ENCODE results near the gene NFATC1.

NFATC1 gene

DNA sequence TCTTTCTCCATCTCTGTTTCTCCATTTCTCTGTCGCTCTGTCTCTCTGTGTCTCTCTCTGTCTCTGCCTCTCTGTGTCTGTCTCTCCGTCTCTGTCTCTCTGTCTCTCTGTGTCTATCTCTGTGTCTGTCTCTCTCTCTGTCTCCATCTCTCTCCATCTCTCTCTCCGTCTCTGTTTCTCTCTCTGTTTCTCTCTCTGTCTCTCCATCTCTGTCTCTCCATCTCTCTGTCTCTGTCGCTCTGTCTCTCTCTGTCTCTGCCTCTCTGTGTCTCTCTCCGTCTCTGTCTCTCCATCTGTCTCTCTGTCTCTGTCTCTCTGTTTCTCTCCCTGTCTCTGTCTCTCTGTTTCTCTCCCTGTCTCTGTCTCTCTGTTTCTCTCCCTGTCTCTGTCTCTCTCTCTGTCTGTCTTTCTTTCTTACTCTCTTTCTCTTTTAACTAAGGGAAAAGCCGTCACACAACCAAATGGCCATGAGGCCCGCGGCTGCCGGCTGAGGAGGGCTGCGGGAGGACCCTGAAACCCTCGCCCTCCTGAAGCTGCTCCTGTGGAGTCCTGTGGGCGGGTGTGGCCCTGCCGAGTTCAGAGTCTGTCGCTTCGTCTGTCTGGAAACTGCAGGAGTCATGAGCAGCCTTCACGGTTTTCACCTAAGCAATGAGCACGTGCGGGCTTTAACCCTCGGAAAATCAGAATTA is 29.3 kb downstream of the NFATC1 start:
- DNase-seq, result no peak

DNA sequence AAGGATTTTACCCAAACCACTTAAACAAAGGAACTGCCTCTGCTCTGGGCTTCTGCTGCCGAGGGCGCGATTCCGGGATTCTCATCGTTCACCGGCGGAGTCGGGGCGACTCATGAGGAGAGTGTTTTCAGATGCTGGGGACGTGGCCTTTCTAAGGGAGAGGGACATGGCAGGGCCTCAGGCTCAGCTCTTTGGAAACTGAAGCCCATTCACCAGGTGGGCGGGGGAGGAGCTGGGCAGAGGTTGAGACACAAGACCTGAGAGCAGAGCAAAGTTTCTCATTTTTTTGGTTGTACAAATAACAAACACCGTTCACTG is 29.8 kb downstream of the NFATC1 start:
- no peak for DNase-seq

DNA sequence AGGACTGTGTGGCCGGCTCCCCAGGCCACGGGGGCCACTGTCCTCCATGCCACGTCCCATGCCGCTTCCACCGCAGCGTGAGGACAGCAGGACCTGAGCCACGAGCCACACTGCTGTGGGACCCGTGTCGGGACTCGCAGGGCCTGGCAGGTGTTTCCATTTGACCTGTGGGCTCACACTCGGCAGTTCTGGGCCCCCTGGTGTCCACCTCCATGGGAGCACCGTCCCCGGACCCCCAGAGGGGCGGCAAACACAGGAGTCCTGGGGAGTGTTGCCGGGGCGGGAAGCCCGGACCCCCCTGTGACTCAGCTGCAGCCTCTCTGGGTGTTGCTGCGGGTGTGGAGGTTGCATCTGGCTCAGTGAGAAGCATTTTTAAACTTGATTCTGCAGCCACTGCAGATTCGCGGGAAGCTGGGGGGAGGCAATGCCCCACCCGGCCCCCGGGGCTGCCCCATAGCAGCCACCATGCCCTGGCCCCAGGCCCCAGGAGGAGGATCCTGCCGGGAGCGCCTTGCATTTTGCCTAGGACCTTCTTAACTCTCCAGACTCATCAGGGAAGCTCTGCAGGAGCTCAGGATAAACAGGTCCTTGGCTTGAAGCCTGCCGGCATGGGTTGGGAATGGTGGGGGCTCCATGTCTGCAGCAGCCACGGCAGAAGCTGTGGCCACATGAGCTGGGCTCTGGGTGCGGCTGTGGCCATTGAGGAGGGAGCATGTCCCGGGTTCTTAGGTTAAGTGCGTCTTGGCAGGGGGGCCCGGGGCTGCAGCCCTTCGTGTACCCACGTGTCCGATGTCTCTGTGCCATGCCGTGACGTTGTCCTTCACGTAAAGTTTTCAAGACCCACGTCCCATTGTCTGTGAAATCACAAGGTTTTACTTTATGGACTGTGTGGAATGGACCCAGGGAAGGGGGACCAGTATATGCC is 30.9 kb downstream of the NFATC1 start:
- DNase-seq, result no peak

DNA sequence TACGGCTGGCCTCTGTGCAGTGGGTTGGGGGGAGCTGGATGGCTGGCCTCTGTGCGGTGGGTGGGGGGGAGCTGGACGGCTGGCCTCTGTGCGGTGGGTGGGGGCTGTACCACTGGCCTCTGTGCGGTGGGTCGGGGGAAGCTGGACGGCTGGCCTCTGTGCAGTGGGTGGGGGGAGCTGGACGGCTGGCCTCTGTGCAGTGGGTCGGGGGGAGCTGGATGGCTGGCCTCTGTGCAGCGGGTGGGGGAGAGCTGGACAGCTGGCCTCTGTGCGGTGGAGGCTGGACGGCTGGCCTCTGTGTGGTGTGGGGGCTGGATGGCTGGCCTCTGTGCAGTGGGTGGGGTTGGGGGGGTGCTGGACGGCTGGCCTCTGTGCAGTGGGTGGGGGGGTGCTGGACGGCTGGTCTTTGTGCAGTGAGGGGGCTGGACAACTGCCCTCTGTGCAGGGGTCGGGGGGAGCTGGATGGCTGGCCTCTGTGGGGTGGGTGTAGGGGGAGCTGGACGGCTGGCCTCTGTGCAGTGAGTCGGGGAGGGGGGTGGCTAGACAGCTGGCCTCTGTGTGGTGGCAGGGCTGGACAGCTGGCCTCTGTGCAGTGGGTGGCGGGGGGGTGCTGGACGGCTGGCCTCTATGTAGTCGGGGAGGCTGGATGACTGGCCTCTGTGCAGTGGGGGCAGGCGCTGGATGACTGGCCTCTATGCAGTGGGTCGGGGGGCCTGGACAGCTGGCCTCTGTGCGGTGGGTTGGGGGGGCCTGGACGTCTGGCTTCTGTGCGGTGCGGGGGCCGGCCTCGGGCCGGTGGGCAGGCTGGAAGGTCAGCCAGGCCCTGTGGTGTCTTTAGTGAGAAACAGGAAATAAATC is 31.9 kb downstream of the NFATC1 start:
- DNase-seq, result no peak

DNA sequence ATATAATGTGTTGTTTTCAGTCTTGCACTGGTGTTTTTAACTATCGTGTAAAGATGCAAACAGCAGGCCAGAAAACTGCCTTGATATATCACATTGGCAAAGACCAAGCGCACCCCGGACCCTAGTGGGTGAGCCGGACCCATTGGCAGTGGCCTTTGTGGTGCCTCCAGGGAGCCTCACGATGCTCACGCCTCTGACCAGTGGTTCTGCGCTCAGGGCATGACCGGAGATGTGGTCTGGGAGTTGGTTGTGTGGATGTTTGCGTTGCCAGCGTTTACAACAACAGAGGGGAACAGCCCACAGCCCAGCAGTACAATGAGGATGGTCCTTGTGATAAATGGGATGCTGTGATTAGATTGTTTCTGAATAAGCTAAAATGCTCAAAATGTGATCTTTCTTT is 32.6 kb downstream of the NFATC1 start:
- DNase-seq, result no peak

DNA sequence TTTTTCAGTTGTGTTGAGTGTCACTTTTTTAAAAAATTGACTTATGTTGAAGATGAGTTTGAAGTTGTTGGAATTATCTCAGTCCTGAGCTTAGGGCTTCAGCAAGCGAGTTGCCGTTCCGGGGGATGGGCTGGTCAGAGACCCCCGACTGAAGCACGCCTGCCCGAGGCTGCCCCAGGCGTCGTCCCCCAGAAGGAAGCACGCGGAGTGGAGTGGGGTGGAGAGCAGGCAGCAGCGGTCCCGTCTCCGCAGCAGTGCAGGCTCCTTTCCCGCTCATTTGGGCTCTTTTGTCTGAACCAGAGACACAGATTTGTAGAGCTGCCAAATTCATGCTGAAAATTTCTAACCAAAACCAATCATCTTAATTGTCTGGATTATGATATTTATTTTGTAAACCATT is 33.7 kb downstream of the NFATC1 start:
- no peak for DNase-seq

DNA sequence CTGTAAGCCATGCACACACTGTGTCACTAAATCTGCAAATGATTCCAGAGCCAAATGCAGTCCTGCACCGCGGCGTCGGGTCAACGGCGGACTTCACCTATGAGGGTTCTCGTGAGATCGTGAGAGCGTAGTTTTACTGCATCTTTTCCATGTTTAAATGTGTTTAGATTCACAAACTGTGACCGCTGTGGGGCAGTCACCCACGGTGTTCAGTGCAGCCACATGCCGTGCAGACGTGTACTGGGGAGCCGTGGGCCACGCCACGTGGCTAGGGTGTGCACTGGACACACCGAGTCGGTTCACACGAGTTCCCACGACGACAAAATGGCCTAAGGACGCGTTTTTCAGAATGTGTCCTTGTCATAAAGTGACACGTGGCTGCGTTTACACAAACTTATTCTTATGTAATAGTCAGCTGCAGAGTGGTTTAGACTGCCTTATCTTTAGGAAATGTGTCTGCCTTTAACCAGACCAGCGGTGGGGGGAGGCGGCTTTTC is 34.1 kb downstream of the NFATC1 start:
- no peak for DNase-seq

DNA sequence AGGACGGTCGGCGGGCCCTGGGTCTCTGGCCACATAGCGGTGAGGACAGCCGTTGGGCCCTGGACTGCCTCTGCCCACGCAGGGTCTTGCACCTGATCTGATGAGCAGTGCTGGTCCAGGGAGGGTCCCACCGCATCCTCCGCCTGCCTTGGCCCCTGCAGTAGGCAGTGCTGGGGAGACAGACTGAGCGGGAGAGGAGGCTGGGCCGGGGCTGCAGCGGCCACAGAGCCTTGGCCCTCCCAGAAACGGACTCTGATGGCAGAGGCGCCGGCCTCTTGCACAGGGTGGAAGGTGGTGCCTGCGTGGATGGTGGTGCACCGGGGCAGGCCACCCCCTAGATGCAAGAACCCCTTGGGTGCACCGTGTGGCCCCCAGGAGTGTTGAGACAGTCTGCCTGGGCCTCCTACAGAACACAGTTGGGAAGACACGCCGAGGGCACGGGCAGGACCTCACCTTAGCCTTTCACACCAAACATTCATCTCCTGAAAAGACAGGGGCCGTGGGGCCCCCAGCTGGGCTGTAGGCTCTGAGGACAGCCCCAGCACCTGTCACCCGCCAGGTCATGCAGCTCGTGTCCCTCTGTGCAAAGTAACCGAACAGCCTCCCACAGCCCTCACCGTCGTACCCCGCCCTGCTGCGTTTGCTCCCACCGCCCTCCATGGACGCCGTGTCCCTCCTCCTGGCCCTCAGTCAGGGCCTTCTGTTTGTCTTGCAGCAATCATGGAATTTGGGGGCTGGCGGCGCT is 36.8 kb downstream of the NFATC1 start:
- no peak for DNase-seq

DNA sequence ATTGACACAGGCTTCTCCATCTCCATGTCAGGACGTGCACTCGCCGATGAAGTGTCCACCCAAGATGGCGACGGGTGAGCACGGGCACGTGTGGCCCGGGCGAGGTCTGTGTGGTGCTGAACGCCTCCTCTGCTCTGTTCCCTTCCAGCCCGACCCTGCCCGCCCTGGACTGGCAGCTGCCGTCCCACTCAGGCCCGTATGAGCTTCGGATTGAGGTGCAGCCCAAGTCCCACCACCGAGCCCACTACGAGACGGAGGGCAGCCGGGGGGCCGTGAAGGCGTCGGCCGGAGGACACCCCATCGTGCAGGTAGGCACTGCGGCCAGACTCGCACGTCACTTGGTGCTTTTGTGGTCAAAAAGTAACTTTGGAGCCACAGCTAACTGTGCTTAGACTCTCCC is 37.7 kb downstream of the NFATC1 start:
- DNase-seq, result no peak

DNA sequence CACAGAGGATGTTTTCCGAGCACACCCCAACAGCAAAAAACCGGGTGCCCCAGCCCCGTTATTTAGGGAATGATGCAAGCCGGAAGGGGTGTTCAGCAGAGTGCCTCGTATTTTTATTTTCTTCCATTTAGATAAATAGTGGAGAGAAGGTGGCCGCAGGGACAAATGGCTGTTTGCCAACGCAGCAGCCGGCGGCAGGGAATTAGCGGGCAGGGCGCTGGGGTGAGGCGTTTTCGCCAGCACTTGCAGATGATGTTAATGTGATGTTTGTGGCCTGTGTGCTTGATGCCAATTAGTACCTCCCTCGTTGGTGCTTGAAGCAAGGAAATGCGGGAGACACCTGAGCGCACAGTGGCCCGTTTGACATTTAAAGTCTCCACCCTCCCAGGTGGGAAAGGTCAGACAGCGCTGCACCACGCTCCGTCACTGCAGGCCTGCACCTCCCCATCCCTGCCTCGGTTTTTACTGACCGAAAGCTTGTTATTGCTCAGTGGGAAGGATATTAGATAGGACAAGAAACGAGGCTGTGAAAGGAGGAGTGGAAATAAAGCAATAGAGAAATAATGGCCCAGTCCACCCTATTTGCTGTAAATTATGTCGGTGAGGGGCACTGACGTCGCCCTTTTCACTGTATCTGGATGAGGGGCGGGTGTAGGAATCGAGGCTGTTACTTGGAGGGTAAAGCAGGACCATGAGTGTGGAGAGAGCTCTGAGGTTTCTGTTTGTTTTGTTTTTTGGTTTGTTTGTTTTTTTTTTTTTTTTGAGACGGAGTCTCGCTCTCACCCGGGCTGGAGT is 39.1 kb downstream of the NFATC1 start:
- peak; percentile 7 for DNase-seq

DNA sequence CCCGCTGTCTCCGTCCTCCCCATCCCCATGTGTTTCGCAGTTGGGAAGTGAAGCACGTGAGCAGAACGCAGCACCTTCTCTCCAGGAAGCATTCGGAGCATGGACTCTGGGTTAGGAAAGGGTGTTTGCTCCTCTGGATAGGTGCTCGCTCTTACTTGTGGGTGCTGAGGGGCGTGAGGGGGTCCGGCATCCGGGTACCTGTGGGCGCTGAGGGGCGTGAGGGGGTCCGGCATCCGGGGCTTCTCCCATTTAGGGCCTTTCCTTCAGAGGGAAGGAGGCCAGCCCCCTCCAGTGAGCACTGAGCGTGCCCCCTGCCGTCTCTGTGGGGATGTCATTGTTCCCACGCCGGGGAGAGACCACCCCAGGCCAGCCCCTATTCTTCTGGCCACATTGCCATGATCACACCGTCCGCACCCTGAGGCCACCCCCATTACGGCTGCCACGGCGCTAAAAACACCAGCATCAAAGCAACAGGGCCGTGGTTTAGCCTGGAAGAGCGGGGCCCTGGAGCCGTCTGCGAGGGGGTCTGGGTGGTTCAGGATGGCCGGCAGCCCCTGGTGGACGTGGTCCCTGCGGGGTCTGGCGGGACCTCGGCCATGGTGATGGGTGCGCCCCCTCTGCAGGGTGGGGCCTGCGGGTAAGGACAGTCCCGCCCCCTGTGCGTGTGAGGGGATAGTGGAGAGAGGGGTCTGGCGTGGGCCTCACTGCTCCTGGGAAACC is 41.0 kb downstream of the NFATC1 start:
- DNase-seq, result no peak

DNA sequence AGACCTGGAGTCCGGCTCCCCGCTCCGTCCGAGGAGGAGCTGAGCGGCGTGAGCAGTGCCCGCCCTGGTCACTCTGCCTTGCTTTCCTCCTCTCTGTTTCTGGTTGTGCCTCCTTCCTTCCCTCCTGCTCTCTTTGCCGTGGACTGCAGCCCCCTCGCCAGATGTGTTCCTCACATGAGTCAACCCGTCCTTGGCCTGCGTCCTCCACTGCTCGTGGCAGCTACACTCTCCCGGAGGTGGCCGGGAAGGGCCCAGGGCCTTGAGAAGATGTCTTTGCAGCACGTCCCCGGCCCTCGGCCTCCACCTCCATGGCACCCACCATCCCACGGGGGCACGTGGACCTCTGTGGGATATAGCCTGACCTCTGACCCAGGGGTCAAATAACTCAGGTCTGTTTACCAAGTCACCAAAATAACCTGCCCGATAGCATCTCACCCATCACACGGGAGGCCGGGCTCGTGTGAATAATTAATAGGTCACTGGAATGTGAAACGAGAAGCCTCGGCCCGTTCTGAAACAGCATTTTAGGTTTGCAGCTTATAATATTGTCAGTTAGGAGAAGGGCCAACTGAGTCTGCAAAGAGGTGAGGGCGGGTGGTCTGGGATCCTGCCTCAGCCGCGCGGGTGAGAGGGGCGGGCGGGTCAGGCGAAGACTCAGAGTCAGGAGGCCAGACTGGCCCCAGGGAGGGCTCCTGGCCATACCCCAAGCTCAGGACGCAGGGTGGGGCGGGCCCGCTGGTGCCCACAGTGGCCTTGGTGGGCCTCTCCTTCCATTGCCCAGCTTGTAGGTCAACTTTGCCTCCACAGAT is 42.6 kb downstream of the NFATC1 start:
- DNase-seq, result no peak

DNA sequence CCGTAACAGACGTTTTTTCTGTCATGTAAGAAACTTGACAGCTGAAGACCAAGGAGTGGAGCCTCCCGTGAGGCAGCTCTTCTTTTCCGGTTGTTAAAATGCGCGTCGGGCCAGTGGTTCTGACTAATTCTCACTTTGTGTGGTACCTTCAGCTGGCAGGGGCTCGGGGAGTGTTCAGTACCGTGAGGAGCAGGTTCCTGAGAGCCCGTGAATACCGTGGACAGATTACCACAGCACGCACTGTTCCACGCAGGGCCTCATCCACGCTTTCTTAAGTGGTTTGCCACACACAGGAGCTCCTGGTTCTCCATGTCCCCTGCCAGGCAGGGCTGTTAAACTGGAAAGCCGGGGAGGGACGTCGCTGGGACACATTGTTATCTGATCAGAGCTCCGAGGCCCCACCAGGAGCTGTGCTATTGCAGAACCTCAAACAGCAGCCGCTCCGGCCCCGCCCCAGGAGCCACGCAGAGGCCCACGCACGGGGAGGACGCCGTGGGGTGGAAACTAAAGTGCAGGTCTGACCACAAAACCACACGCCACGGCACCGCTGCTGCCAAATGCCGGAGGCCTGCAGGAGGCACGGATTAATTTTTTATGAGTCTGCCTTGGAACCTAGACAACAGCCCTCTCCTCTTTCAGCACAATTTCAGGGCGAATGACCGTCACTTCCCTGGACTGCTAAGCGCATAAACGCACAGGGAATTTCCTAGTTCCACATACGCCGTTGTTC is 43.3 kb downstream of the NFATC1 start:
- no peak for DNase-seq

DNA sequence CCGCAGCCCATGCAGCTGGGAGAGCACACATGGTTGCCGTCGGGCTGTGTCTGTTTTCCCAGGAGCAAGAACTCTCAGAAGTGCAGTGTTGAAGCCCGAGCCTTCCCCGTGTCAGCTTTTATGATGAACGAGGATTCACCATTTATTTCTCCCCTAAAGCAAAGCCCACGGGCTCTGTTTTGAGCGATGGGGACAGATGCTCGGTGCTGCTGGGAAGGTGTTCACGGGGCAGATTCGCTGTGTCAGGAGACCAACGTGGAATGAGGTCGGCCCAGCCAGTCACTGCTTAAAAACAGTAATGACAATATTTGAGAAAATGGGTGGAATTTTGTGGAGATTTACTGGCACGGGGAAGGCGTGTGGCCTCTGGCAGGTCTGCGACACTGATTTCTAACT is 43.9 kb downstream of the NFATC1 start:
- DNase-seq, result no peak

DNA sequence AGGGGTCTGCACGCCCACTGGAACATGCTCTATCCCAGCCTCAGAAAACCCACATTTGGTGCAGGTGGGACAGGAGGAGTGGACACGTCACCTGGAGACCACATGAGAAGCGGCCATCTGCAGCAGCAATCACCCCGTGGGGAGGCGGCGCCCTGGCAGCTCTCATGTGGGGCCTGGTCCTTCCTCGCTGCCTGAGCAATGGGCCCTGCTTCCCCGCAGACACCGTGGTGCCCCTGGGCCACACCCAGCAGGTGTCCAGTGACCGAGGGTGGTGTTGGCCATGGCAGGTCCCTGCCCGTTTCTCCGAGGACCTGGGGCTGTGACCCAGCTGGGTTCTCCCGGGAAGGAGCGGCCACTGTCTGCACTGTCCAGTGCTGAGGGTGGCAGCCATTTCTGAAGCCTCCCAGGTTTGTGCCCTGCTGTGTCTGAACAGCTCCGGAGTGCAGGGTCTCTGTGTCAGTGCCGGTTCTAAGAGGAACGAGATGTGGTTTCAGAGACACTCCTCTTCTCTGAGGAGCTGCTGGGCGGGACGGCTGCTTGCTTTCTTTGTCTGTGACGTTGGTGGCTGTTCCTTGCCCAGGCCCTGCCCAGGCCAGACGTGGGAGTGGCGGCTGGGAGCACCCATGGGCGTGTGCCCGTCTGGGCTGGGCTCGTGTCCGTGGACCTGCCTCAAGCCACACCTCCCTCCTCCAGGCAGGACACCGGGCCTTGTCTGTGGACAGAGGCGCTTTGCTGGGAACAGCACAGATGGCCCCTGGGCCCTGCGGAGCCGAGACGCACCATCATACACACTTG is 44.8 kb downstream of the NFATC1 start:
- DNase-seq, result no peak

DNA sequence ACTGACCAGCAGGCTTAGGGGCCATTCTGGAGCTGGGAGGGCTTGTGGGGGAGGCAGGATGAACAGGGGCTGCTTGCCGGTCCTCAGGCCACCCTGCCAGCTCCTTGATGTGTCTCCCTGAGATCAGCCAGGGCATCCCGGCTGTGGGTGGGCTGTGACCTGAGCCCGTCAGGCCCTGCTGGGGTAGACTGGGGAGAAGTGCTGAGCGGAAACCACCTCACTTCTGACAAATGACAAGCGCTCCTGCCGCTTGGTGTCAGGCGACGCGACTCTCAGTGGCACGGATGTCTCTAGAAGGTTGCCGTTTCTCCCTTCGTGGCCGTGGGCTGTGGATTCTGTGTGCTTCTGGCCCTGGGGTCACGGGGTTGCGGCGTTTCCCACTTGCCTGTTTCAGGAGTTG is 45.7 kb downstream of the NFATC1 start:
- no peak for DNase-seq

DNA sequence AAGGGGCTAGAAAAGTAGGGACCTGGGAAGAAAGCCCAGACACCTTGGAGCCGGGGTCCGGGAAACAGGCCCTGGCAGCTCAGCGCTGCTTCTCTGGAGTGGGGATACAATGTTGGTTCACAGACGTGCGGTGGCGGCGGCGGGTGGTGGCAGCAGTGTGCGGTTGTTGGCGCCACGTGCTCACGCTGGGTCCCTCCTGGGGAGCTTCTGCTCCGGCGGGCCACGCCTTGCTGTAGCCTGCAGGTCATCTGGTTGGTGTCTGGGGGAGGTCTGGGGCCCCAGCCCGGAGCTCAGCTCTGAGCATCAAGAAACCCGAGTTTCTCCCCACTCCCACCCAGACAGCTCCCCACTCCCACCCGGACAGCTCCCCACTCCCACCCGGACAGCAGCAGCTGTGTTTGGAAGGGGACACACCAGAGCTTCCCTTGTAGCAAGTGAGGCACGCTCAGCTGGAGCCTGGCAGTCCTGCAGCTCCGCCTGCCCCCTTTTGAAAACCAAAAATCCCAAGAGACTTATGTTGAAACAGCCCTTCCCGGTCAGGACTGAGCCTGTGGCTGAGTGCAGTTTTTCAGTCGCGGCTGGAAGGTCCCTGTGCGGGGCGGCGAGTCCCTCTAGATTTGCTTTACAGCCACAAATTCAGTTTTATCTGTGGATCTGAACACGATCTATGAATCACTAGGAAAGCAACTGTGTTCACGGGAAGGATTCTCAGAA is 46.9 kb downstream of the NFATC1 start:
- DNase-seq, result no peak

DNA sequence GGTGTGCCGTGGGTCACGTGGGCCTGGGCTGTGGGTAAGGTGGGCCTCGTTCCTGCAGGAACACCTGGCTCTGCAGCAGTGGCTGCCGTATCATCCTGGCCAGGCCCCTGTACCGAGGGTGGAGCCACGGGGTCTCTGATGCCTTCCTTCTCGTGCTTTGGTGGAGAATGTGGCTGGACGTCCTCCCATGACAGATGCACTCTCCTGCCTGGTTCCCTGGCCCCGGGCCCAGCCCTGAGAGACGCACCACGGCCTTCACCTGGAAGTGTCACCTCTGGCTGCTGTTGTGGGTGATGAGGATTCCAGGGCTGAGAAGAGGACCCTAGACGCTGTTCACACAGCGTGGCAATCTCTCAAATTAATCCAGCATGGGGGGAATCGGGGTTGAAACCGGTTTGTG is 49.5 kb downstream of the NFATC1 start:
- no peak for DNase-seq

All from NCI-H1694 (cell line).